Posterior vena cava (tissue), 2 donors: Measurements from ENCODE around the gene APOF. TPM values are rescaled to one million over a fixed set of nuclear protein-coding genes. Genes with fewer than 3 reads are reported as not detected.
A peak's percentile ranks its signal among the peaks of the same experiment; 100 is the strongest.
"Not testable (repeated sequence)": the region's sequence is repeated elsewhere in the genome, so short reads cannot be mapped to it uniquely, and the experiment has no call there.

ENCODE experiments used
- DNase-seq: peaks from one replicate; pipeline ENCODE4 v3.0.0-alpha.2; 2020; ENCODE audit warnings: low spot score
- intact Hi-C, 2 donors: fragments of 100-400 bp; cut with DNase I; formaldehyde crosslinking; loops; one replicate each; pipeline versions ENCODE4 v1.14.1 to v1.14.2; 2022 to 2023
- total RNA-seq, 2 donors: library from RNA; stranded (reverse); fragmentation: NEBNext Ultra II Directional; extraction: Animal tissue kit (Norgen Biotek cat#: 25700); gene quantifications; one replicate each; pipeline ENCODE4 v1.2.1, GENCODE V29; 2021
- donor health status: DM: yes; HTN: yes; CAD: no.
- donor health status: DM: yes; HTN: yes; CAD: no.

Gene APOF
- total RNA-seq, 2 donors from 2014 or later, result not detected

DNA sequence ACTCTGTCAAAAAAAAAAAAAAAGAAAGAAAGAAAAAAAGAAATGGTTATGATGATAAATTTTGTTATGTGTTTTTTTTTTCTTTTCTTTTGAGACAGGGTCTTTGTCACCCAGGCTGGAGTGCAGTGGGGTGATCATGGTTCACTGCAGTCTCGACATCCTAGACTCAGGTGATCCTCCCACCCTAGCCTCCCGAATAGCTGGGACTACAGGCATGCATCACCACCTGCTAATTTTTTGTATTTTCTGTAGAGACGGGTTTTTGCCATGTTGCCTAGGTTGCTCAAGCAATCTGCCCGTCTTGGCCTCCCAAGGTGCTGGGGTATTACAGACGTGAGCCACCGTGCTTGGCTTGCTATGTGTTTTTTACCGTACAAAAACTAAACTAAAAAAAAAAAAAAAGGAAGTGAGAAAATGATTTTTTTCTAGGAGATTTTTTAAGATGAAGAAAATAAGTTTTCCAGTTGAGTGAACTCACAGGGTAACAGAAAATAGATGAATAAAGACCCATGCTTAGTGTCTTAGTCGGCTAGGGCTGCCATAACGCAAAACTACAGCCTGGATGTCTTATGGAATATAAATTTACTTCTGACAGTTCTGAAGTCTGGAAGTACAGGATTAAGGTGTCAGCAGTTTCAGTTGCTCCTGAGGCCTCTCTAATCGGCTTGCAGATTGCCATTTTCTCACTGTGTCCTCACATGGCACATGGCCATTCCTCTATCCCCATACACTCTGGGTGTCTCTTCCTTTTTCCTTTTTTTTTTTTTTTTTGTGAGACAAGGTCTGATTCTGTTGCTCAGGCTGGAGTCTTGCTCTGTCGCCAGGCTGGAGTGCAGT, 13.2 kb upstream of the APOF start:
- intact Hi-C loops, result loop anchor here in 1 of 2 donors (10.0 kb wide), 1 partner anchor 89 kb away; the partner anchor contains the start of gene SPRYD4
- DNase-seq, result no peak

DNA sequence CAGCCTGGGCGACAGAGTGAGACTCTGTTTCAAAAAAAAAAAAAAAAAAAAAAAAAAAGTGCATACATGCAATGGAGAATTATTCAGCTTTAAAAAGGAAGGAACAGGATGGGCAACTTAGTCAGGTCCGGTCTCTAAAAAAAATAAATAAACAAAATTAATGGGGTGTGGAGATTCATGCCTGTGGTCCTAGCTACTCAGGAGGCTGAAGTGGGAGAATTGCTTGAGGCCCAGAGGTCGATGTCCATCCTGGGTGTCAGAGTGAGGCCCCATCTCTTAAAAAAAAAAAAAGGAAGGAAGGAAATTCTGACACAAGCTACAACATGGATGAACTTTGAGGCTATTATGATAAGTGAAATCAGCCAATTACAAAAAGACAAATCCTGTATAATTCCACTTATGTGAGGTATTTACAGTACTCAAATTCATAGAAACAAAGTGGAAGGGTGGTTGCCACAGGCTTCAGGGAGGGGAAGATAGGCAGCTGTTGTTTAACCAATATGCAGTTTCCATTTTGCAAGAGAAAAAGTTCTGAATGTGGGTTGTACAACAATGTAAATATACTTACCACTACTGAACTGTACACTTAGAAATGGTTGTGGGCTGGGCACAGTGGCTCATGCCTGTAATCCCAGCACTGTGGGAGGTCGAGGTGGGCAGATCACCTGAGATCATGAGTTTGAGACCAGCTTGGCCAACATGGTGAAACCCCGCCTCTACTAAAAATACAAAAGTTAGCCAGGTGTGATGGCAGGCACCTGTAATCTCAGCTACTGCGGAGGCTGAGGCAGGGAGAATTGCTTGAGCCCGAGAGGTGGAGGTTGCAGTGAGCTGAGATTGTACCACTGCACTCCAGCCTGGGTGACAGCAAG, 12.3 kb upstream of the APOF start:
- intact Hi-C loops, result loop anchor here in 1 of 2 donors (10.0 kb wide), 1 partner anchor 90 kb away; the partner anchor contains the start of gene SPRYD4
- no peak for DNase-seq

DNA sequence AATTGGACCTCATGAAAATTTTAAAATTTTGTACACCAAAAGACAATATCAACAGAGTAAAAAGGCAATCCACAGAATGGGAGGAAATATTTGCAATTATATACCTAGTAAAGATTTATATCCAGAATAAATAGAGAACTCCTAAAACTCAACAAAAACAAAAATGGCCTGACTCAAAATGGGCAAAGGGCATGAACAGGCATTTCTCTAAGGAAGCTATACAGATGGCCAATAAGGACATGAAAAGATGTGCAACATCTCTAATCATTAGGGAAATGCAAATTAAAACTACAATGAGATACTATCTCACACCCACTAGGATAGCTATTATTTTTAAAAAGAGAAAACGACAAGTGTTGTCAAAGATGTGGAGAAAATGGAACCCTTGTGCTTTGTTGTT, 10.9 kb upstream of the APOF start:
- intact Hi-C loops, result loop anchor here in 1 of 2 donors (10.0 kb wide), 1 partner anchor 91 kb away; the partner anchor contains the start of gene SPRYD4
- no peak for DNase-seq

DNA sequence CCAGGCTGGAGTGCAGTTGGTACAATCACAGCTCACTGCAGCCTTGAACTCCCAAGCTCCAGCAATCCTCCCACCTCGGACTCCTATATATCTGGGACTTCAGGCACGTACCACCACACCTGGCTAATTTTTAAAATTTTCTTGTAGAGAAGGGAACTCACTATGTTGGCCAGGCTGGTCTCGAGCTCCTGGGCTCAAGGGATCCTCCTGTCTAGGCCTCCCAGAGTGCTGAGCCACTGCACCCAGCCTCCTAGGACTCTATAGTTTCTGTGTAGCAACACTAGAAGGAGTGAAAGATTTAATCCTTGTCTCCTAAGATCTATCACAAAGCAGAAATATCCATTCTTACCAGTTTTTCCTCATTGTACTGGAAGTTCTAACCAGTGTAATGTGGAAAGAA, 4.3 kb upstream of the APOF start:
- no peak for DNase-seq
- intact Hi-C loops, result no loop called here

DNA sequence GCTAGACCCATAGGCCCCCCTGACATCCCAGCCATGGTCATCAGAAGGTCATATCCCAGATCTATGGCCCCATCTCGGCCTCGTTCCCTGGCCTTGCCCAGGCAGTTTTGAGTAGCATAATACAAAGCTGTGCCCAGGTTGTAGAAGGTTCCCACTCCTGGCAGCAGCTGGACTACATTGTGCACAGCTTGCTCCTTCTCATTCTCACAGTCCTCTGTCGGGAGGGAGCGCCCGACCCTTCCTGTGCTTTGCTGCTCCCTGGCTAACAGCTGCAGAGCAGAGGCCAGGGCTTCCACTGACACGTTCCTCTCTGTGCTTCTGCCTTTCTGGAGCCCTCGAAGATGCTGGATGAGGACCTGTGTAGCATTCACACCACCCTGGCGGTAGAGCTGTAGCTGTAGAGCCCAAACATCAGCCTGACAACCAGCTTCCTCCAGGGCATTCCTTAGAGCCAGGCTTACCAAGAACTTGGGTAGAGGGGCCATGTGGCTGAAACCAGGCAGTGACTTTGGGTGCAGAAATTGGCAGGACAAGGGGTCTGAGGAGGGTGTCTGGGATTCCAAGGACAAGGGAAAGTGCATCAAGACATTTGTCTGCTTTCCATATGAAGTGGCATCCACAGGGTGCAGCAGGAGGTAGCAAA, 1.0 kb downstream of the APOF start:
- DNase-seq, result no peak
- intact Hi-C loops, result no loop called here

DNA sequence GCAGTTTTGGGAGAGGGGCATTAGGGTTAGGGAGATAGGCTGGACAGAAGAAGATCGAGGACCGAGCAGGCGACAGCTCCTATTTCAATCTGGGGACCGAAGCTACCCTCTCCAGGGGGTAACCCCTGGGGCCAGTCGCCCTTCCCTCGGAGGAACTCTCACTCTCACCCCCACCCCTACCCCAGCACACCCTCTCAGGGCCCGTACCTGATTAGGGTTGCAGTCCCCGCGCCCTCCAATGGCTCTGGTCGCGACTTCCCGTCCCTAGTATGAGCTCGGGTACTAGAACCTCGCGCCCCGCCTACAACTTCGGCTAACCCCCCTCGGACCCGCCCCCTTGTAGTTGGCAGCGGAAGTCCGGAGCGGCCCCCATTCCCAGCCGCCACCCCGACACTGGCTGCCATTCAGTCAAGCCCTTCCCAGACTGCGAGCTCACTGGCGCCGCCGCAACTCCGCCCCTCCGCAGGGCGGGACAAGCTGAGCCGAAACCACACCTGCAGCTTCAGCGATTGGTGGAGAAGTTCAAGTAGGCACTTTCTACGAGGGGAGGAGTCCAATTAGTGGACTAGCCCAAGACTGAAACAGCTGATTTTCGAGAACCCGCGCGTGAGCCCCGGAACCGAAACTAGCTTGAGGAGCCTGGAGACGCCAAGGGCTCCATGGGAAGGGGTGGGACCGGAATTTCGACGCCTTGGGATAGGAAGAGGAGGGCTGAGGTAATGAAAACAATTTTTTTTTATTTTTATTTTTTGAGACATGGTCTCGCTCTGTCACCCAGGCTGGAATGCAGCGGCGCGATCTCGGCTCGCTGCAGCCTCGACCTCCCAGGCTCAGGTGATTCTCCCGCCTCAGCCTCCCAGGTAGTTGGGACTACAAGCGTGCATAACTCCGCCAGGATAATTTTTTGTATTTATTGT, 2.5 kb downstream of the APOF start, which contains the start of gene STAT2:
STAT2 (minus strand) TSS at position 257 of the 917 bp plus-strand sequence. CDS start 3,536 bp downstream, outside the sequence.
- peak; percentile 100 for DNase-seq
- intact Hi-C loops, result loop anchor here in 1 of 2 donors (10.0 kb wide), 1 partner anchor 95 kb away; the partner anchor contains the start of gene MIP

DNA sequence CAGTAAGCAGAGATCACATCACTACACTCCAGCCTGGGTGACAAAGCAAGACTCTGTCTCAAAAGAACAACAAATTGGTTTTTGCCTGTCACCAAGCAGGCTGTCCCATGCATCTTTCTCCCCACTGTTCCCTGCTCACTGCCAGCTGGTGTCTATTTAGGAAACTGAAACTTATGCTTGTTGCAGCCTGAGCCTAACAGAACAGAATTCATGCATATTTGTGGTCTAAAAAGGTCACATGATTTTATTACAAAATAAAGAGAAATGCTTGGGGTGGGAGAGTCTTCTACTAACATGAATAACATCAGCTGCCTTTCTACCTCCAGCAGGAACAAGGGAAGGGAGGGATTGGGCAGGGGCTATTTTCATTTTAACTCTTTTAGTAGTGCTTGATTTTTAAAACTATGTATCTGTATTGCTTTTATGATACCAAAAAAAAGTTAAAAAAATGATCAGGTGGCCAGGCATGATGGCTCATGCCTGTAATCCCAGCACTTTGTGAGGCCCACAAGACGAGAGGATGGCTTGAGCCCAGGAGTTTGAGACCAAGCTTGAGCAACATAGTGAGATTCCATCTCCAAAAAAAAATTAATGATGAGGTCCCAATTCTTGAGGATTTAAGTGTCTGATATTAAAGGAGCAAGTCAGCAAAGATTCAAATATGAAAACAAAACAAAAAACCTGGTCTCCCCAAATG, 3.7 kb downstream of the APOF start:
- no peak for DNase-seq

DNA sequence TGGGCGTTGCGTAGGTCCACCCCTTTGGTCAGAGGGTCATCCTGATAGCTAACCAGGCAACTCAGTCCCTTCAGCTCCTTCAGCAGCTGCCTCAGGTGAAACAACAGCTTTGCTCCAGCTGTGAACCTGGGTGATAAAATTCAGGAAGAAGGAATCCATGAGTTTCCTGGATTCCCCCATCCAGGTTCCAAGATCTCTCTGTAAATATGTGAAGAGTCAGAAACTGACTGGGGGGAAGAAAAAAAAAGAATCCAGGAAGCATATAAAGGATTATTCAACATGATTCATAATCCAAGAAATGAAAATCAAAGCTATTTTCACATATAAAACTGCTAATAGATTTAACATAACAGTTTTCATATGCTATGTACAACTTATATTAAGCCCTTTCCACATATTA, 11.3 kb downstream of the APOF start:
- intact Hi-C loops, result loop anchor here in 1 of 2 donors (10.0 kb wide), 1 partner anchor 103 kb away; the partner anchor contains the start of gene MIP
- no peak for DNase-seq

More for the DNA sequence above, 3.7 kb downstream of the APOF start:
- intact Hi-C loops, result loop anchor here in 1 of 2 donors (10.0 kb wide), 1 partner anchor 96 kb away; the partner anchor contains the start of gene MIP

DNA sequence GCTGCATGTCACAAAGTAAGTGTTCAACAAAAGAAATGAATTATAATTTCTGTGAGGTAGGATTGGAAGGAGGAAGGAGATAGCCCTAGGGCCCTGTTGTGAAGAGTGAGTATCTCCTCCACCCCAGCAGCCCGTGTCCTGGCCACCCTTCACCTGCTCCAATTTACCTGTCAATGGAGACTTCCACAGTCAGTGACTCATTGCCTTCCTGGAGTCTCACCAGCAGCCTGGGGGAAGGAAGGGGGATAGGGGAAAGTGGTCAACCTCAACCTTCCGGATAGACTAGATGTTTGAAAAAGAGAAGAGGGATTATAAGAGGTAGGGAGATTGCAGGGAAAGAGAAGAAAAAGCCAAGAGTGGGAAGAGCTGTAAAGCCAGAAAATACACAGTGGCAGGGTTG, 12.0 kb downstream of the APOF start:
- intact Hi-C loops, result loop anchor here in 1 of 2 donors (10.0 kb wide), 1 partner anchor 104 kb away; the partner anchor contains the start of gene MIP
- DNase-seq, result peak; percentile 24

DNA sequence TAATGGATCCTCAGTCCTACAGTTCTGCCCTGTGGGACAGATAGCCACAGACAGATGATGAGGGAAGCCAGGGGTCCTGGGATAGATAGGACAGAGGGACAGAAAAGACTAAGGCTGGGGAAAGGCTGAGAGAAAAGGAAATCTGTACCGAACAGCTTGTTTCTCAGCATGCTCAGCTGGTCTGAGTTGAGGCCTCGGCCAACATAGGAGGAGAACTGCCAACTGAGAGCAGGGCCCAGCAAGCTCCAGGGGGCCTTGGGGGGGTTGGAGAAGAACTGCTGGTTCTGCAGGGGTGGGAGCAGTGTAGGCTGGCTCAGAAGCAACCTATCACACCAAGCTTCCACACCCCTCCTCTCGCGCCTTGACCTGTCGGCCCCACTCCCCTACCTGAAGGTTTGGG, 13.9 kb downstream of the APOF start:
- intact Hi-C loops, result no loop called here
- no peak for DNase-seq

DNA sequence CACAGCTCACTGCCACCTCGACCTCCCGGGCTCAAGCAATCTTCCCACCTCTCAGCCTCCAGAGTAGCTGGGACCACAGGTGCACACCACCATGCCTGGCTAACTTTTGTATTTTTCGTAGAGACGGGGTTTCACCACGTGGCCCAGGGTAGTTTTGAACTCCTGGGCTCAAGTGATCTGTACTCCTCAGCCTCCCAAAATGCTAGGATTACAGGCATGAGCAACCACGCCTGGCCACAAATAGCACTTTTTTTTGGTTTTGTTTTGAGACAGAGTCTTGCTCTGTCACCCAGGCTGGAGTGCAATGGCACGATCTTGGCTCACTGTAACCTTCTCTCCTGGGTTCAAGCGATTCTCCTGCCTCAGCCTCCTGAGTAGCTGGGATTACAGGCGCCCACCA, 15.4 kb downstream of the APOF start:
- intact Hi-C loops, DNase-seq: not testable (repeated sequence)

DNA sequence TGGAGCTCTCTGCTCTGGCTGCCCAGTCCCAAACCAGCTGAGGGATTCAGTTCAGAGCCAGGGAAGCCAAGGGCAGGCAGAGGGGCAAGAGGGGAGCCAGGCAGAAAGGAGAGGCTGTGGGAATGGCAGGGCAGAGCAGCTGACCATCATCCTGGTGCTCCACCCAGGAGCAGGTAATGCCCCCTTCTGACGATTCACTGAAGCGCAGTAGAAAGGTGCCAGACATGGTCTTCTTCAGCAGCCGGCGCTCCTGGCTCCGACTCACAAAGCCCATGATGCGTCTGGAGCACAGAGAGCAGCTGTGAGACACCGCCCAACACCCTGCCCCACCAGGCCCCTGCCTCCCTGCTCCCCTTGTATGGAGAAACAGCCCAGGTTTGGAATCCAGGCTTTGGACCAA, 16.0 kb downstream of the APOF start:
- intact Hi-C loops, result no loop called here
- DNase-seq, result no peak

DNA sequence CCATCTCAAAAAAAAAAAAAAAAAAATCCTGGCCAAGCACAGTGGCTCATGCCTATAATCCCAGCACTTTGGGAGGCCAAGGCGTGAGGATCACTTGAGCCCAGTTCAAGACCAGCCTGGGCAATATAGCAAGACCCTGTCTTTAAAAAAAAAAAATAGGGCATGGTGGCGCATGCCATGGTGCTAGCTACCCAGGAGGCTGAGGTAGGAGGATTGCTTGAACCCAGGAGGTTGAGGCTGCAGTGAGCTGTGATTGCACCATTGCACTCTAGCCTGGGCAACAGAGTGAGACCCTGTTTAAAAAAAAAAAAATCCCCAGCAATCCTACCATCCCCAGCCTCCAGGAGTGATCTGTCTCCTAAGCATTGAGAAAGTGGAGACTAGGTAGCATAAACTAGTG, 20.4 kb downstream of the APOF start:
- intact Hi-C loops, DNase-seq: not testable (repeated sequence)

DNA sequence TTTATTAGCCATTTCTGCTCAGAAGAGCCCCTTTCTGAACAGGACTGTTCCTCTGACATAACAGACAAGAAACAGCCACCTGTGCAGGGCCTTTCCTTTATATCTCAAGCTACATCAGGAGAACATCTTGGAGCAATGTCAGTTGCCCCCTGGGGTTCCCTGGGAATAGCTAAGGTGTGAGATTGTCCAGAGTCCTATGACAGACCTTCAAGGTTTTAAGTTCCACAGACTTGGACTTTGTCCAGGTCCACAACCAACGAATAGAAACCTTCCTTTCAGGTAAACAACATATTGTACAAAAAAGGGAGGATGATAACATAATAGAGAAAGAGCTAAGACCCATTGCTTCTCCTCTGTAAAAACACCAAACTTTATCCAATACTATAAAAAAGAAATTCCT, 21.0 kb downstream of the APOF start:
- intact Hi-C loops, result no loop called here
- no peak for DNase-seq

DNA sequence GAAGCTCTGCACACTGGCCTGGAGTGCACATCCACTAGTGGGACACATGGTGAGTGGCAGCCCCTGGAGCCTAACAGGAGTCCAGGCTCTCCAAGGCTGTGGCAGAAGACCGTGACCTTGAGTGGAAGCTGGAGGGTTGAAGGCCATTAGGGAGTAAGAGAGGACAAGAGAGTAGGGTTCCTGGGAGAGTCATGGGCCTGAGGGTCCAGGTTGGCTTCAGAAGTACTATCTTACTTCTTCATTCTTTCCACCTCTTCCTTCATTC, 23.6 kb downstream of the APOF start:
- DNase-seq, result no peak
- intact Hi-C loops, result no loop called here

DNA sequence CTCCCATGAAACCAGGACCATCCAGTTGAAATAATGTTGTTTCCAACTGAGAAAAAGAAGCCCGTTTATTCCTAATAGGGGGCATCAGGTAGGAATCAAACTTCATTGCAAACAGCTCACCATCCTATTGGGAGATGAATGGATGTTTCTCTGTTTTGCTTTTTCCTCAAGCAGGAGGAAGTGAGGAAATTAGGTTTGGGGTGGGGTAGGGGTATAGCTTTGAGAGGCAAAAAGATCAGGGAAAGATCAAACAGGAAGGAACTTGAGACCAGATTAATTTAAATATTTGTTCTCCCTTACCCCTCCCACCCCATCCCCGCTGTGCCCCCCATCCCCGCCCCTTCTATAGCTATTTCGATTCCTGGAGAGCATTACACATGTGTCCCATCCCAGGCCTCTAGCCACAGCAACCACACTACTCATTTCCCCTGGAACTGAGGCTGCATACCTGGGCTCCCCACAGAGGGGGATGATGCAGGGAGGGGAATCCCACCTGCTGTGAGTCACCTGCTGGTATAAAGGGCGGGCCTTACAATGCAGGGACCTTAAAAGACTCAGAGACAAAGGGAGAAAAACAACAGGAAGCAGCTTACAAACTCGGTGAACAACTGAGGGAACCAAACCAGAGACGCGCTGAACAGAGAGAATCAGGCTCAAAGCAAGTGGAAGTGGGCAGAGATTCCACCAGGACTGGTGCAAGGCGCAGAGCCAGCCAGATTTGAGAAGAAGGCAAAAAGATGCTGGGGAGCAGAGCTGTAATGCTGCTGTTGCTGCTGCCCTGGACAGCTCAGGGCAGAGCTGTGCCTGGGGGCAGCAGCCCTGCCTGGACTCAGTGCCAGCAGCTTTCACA, 24.1 kb downstream of the APOF start, which contains the start of gene IL23A:
IL23A (plus strand) TSS at position 577 of the 850 bp plus-strand sequence; CDS start at position 738, 161 bp downstream.
- intact Hi-C loops, result no loop called here
- no peak for DNase-seq

DNA sequence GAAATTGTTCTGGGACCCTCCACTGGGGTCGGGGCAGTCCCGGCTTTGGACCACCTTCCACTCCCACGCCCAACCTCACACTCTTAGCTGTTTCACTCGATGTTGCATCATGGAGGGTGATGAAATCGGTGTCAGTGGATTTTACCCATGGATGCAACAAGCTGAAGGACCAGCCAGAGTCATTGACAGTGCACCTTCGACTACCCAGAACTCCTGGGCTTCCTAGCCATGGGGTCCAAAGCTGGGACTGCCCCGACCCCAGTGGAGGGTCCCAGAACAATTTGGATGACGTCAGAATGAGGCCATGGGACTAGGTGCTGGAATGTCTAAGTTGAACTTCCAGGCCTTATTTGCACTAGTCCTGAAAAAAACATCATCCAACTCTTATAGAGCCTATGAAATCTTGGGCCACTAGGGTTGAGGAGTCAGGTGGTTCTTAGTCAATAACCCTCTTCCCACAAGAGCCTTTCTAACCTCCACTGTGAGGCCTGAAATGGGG, 24.9 kb downstream of the APOF start:
- DNase-seq, result no peak
- intact Hi-C loops, result no loop called here
